Fibroblast of mammary gland (primary cell): Measurements from ENCODE around the gene RPS4Y2.

ENCODE experiments used
- DNase-seq: peaks from one replicate; pipeline ENCODE4 v3.0.0-alpha.2; 2010; ENCODE audit warnings: low read depth
- H3K4me3 ChIP-seq: 2 replicates; pipeline ENCODE4 v1.5.1; 2011; ENCODE audit warnings: low read depth, mild to moderate bottlenecking, low read length, moderate library complexity; ENCODE audit not compliant: control insufficient read depth
- CTCF ChIP-seq: conservative IDR thresholded peaks from 2 replicates; pipeline ENCODE4 v1.5.1; 2011; ENCODE audit warnings: low read depth, low read length, inconsistent platforms; ENCODE audit not compliant: control insufficient read depth, insufficient read depth

Gene RPS4Y2

GRCh38 chrY:20755808-20756207, at the start of gene RPS4Y2:
TSS of gene RPS4Y2 (plus strand) at chrY:20756108. CDS start at chrY:20756164, 56 bp downstream.
- TF ChIP-seq CTCF, result no peak
- DNase-seq, result no peak
- H3K4me3 ChIP-seq, result no peak within 1 kb of the TSS

- TF ChIP-seq CTCF, result no peak
- no peak for DNase-seq
- H3K4me3 ChIP-seq, result no peak overlapping the region
Measured at GRCh38 chrY:20714391-20714790, 41.5 kb upstream of the RPS4Y2 start.

GRCh38 chrY:20726184-20726907, 29.6 kb upstream of the RPS4Y2 start:
- TF ChIP-seq CTCF, result no peak
- no peak overlapping the region for H3K4me3 ChIP-seq
- DNase-seq, result no peak

- TF ChIP-seq CTCF, result no peak
- no peak overlapping the region for H3K4me3 ChIP-seq
- DNase-seq, result no peak
Measured at GRCh38 chrY:20735200-20735599, 20.7 kb upstream of the RPS4Y2 start.

- no peak for TF ChIP-seq CTCF
- no peak for DNase-seq
- no peak overlapping the region for H3K4me3 ChIP-seq
Measured at GRCh38 chrY:20739806-20740205, 16.1 kb upstream of the RPS4Y2 start.

- no peak for DNase-seq
- no peak for TF ChIP-seq CTCF
- no peak overlapping the region for H3K4me3 ChIP-seq
Measured at GRCh38 chrY:20740609-20741008, 15.3 kb upstream of the RPS4Y2 start.
